Fibroblast of pulmonary artery (primary cell): Measurements from ENCODE around the gene CACTIN.

Source experiments
- DNase-seq: peaks from one replicate; pipeline ENCODE4 v3.0.0-alpha.2; 2010; ENCODE audit warnings: low read depth
- H3K4me3 ChIP-seq: replicated peaks from 2 replicates; pipeline ENCODE4 v1.5.1; 2011; ENCODE audit warnings: low read depth, mild to moderate bottlenecking, control low read depth, low read length, moderate library complexity
- TF ChIP-seq, protein P1 (sequence below): IDR thresholded peaks from 2 replicates; pipeline ENCODE4 v1.5.1; 2011; ENCODE audit warnings: mild to moderate bottlenecking, control low read depth, low read length, inconsistent platforms; ENCODE audit errors: missing control alignments

CACTIN gene

DNA sequence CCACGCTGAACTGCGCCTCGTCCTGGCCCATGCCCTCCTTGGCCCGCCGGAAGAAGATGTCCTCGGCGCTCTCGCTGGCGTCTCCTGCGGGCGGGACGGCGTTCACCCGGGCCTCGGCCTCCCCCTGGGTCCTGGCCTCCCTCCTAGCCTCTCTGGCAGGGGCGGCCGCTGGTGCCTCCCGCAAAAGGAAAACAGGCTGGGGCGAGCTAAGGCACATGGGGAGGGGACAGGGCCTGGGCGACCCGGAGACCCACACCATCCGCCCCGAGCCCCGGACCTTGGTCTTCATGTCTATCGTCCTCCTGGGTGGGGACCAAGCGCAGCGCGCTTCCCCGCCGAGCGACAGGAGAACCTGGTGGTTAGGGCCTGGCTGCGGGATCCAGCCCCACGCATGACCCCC, 14.3 kb downstream of the CACTIN start:
- TF ChIP-seq, protein P1, sequence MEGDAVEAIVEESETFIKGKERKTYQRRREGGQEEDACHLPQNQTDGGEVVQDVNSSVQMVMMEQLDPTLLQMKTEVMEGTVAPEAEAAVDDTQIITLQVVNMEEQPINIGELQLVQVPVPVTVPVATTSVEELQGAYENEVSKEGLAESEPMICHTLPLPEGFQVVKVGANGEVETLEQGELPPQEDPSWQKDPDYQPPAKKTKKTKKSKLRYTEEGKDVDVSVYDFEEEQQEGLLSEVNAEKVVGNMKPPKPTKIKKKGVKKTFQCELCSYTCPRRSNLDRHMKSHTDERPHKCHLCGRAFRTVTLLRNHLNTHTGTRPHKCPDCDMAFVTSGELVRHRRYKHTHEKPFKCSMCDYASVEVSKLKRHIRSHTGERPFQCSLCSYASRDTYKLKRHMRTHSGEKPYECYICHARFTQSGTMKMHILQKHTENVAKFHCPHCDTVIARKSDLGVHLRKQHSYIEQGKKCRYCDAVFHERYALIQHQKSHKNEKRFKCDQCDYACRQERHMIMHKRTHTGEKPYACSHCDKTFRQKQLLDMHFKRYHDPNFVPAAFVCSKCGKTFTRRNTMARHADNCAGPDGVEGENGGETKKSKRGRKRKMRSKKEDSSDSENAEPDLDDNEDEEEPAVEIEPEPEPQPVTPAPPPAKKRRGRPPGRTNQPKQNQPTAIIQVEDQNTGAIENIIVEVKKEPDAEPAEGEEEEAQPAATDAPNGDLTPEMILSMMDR = no peak
- no peak overlapping the region for H3K4me3 ChIP-seq
- DNase-seq = no peak

DNA sequence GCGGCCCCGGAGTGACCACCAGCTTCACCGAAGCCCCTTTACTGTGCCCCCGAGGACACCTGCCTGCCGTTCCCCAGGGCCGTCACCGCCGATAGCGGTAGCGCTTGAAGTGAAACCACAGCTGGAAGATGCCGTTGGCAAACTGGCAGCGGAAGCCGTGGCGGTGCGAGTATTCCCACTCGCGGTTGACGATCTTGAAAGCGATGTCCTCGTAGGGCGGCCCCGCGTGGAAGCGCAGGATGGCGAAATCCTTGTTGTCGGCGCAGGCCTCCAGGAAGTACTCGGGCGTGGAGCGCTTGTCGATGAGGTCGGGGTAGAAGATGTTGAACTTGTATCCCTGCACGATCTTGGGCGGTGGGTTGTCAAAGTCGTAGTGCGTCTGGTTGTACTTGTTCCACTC, 14.7 kb downstream of the CACTIN start:
- TF ChIP-seq, protein P1 = no peak
- H3K4me3 ChIP-seq = no peak overlapping the region
- DNase-seq = no peak

DNA sequence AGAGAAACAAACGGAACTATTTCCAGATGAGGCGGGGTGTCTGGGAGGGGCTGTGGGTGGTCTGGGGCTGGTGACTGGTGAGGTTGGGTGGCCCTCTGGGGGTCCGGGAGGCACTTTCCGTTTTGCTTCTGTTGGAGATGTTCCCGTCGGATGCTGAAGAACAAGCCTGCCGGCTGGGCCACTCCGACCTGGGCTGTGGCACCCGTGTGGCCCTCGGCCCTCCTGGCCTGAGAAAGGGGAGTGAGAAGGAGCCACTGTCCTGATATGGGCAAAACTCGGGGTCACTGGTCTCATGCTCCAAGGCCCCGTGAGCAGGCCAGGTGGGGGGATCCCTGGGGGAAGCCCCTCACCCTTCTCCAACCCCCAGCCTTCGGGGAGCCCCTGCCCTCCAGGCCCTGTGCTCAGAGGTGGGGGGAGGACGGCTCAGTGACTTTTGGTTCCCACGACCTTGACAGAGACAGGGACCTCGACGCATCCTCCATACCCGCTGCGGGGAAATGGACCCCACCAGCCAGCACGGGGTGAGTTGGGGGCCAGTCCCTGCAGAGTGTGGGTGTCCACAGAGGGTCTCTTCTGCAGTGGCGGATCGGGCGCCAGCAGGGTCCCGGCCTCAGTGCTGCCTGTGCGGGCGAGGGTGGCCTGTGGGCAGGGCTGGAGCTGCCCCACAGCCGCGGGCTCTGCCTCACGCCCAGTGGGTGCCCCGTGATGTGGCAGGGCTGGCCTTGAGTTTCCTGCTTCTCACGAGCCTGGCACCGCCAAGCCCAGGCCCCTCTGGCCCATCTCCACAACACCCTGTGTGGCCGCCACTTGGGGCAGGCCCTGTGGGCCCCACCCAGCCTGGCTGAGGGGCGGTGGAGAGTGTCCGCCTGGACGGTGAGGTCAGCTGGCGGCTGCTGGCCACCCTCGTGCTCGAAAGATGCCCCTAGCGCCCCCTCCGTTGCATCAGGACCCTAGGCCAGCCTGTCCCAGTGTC, 15.6 kb downstream of the CACTIN start:
- TF ChIP-seq, protein P1 = no peak
- DNase-seq = no peak
- H3K4me3 ChIP-seq = no peak overlapping the region

DNA sequence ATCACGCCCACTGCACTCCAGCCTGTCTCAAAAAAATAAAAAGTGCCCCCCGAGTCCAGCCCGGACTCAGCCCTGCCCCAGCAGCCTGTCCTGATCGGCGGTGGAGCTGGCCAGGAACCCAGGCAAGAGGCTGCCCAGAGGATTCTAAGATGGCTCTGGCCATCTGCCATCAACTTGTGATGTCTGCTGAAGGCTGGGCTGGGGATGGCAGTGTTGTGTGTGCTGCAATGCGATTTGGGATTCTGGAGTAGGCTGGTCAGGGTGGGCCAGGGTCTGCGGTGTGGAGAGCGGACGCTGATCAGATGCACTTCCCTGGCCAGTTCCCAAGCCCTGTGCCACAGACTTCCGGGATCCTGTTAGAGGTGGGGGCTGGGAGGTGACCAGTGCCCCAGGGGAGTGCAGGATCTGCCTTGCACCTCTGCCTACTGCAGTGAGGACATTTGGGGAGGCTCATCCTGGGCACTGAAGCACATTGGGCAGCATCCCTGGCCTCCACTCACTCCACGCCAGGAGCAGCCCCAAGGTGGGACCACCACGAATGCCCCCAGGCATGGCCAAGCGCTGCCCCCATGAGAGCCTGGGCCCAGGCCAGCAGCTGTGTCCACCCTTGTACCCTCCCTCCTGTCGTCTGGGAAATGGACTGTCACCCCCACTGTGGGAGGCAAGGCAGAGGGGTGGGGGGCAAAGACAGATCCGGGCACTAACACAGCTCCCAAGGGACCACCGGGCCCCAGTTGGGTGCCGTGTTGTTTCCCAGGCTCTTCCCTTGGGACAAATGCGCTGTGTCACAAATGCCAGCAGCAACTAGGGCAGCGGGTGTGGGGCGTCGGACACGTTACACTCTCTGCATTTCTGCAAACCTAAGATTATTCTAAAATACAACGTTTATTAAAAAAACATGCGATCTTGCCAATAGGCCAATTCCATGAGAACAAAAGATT, 16.5 kb downstream of the CACTIN start:
- no peak for DNase-seq
- H3K4me3 ChIP-seq = no peak overlapping the region
- TF ChIP-seq, protein P1 = no peak

DNA sequence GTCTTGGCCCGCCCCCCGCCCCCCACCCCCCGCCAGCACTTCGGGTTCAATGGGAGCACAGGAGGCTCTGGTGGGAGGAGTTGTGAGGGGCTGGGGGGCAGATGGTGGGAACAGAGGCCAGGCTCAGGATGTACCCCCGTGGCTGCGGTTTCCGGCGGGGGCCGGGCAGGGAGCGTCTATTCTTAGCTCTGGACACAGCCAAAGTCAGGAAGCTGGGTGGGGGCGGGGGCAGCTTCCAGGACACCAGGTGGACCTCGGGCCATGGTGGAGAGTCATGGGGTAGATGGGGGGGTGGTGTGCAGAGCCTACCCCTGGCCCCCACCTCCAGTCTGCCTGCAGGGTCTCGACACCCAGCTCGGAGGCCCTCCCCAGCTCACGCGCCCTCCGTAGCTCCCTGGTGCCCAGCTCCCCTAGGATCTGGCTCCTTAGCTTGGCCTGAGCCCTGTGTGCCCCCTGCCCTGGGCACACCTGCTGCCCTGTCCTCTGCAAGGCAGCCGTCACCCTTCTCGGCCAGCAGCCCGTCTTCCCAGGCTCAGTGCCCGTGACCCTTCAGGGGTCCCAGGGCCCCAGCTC, 17.8 kb downstream of the CACTIN start:
- TF ChIP-seq, protein P1 = no peak
- no peak for DNase-seq
- no peak overlapping the region for H3K4me3 ChIP-seq

DNA sequence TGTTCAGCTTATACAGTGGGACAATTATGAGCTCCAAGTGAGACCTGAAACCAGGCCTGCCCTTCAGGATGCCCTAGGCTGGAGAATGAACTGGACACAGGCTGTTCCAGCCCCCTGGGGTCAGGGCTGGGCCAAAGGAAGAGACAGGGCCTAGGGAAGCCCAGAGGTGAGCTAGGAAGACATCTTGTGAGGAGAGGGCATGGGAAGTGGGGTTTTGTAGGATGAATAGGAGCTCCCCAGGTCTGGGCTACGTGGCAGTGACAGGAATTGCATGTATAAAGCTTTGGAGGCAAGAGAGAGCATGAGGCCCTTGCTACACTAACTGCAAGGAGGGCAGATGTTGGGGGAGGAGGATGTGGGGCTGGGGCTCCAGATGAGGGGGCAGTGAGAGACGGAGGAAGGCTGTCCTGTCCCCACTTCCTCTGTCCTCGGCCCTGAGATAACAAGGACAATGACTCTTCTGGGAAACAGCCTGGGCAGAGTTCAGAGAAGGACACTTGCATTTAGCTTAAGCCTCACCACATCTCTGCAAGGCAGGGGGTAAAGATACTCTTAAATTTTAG, 18.4 kb downstream of the CACTIN start:
- TF ChIP-seq, protein P1 = no peak
- H3K4me3 ChIP-seq = peak overlapping the region; percentile 58
- no peak for DNase-seq
